Measurements from ENCODE around the gene LGR4.

GRCh38 chr11:27462543-27462942 is 10.0 kb downstream of the LGR4 start:
- TF ChIP-seq POLR2A (IDR thresholded peaks at IDR 0.05) = no peak
- TF ChIP-seq, protein P1, sequence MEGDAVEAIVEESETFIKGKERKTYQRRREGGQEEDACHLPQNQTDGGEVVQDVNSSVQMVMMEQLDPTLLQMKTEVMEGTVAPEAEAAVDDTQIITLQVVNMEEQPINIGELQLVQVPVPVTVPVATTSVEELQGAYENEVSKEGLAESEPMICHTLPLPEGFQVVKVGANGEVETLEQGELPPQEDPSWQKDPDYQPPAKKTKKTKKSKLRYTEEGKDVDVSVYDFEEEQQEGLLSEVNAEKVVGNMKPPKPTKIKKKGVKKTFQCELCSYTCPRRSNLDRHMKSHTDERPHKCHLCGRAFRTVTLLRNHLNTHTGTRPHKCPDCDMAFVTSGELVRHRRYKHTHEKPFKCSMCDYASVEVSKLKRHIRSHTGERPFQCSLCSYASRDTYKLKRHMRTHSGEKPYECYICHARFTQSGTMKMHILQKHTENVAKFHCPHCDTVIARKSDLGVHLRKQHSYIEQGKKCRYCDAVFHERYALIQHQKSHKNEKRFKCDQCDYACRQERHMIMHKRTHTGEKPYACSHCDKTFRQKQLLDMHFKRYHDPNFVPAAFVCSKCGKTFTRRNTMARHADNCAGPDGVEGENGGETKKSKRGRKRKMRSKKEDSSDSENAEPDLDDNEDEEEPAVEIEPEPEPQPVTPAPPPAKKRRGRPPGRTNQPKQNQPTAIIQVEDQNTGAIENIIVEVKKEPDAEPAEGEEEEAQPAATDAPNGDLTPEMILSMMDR (IDR thresholded peaks at IDR 0.05) = no peak

All from Peyer's patch (tissue), 4 donors.